CD4-positive, CD25-positive, alpha-beta regulatory T cell (primary cell): ENCODE measurements around the gene KRT35. TPM values are rescaled to one million over a fixed set of nuclear protein-coding genes. Genes with fewer than 3 reads are reported as not detected.

ENCODE experiments used
- ATAC-seq, 2 donors: fragments of 150-1000 bp; cut with Tn5 transposase; one replicate each; pipeline ENCODE4 v1.10.0; 2021; ENCODE audit warnings: low read depth in 2 of 2, moderate number of reproducible peaks in 2 of 2, moderate library complexity in 1 of 2
- DNase-seq, 3 donors: peaks; one replicate each; pipeline versions ENCODE4 v3.0.0 to v3.0.0-alpha.2; 2012 to 2022; ENCODE audit warnings: mixed read lengths in 1 of 3
- H3K27ac ChIP-seq: one replicate; pipeline ENCODE4 v1.7.0; 2013; ENCODE audit warnings: mild to moderate bottlenecking, low read length; ENCODE audit not compliant: insufficient read depth, poor library complexity, severe bottlenecking
- H3K27me3 ChIP-seq: one replicate; pipeline ENCODE4 v1.7.0; 2013; ENCODE audit warnings: low read length; ENCODE audit not compliant: control insufficient read depth, insufficient read depth
- H3K36me3 ChIP-seq: one replicate; pipeline ENCODE4 v1.7.0; 2013; ENCODE audit warnings: mild to moderate bottlenecking, low read length, moderate library complexity; ENCODE audit not compliant: control insufficient read depth, insufficient read depth
- H3K4me1 ChIP-seq: 2 replicates; pipeline ENCODE4 v1.7.0; 2013; ENCODE audit warnings: mild to moderate bottlenecking, low read length; ENCODE audit not compliant: insufficient read depth, control insufficient read depth, poor library complexity, severe bottlenecking
- H3K4me3 ChIP-seq: one replicate; pipeline ENCODE4 v1.7.0; 2013; ENCODE audit warnings: low read depth, mild to moderate bottlenecking, low read length, moderate library complexity
- H3K9me3 ChIP-seq, 2 experiments: 1 replicate in 1 of 2; 2 replicates in 1 of 2; pipeline ENCODE4 v1.7.0; 2013; ENCODE audit warnings: low read length in 2 of 2, mild to moderate bottlenecking in 1 of 2, moderate library complexity in 1 of 2; ENCODE audit not compliant: control insufficient read depth in 2 of 2
- H3K27ac Mint-ChIP-seq, 3 donors: one replicate each; pipeline ENCODE4 v1.8.0; 2020 to 2022; ENCODE audit warnings: mild to moderate bottlenecking in 3 of 3, mixed read lengths in 3 of 3, moderate library complexity in 2 of 3
- H3K27me3 Mint-ChIP-seq: one replicate; pipeline ENCODE4 v1.8.0; 2022; ENCODE audit warnings: mild to moderate bottlenecking, mixed read lengths
- H3K36me3 Mint-ChIP-seq: one replicate; pipeline ENCODE4 v1.8.0; 2020; ENCODE audit warnings: mixed read lengths
- H3K4me1 Mint-ChIP-seq, 4 donors: one replicate each; pipeline ENCODE4 v1.8.0; 2020 to 2022; ENCODE audit warnings: mixed read lengths in 4 of 4, mild to moderate bottlenecking in 1 of 4
- H3K4me3 Mint-ChIP-seq, 4 donors: one replicate each; pipeline ENCODE4 v1.8.0; 2020 to 2022; ENCODE audit warnings: mild to moderate bottlenecking in 4 of 4, mixed read lengths in 4 of 4, moderate library complexity in 3 of 4
- H3K9me3 Mint-ChIP-seq, 7 donors: one replicate each; pipeline ENCODE4 v1.8.0; 2020 to 2022; ENCODE audit warnings: mixed read lengths in 7 of 7, mild to moderate bottlenecking in 3 of 7, moderate library complexity in 2 of 7
- polyA plus RNA-seq, 4 donors: library from polyadenylated mRNA; unstranded; fragments of 300-500 nt; fragmentation: Illumina TruSeq; gene quantifications; one replicate each; pipeline ENCODE4 v1.2.3, GENCODE V29; 2021
- total RNA-seq: library from RNA; stranded (reverse); gene quantifications from one replicate; pipeline ENCODE4 v1.2.3, GENCODE V29; 2022

KRT35 gene
- total and polyA plus RNA-seq, 5 donors from 2014 or later: not detected

DNA sequence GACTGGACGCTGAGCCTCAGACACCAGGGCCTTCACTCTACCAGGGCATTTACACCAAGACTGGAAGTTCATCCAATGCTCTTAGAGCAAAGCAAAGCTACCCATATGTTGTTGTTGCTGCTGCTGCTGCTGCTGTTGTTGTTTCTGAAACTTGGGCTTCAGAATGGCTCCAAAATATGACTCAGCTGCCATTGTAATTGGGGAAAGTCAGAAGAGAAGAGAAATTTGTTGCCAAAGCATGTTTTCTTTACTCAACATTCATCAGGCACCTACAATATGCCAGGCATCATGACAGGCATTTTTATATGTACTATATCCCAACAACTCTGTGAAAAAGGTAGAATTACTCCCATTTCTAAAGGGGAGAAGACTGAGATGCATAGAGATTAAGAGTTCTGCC, 25.7 kb downstream of the KRT35 start:
- peaks cover 2% of the 10 kb centered on the region for H3K27me3 ChIP-seq
- ATAC-seq (no peak), DNase-seq (no peak)
- H3K4me3 Mint-ChIP-seq: no peak overlapping the region
- no peaks in the 10 kb centered on the region for H3K9me3 ChIP-seq
- no peak overlapping the region for H3K4me3 ChIP-seq
- H3K27ac Mint-ChIP-seq: no peak overlapping the region
- no peak overlapping the region for H3K27ac ChIP-seq
- peaks cover 0 to 2% (median 0%) of the 10 kb centered on the region in 7 donors for H3K9me3 Mint-ChIP-seq
- H3K36me3 Mint-ChIP-seq: no peaks in the 10 kb centered on the region
- peaks cover 10% of the 10 kb centered on the region for H3K27me3 Mint-ChIP-seq
- no peaks in the 10 kb centered on the region for H3K4me1 Mint-ChIP-seq
- no peaks in the 10 kb centered on the region for H3K4me1 ChIP-seq
- H3K36me3 ChIP-seq: no peaks in the 10 kb centered on the region

DNA sequence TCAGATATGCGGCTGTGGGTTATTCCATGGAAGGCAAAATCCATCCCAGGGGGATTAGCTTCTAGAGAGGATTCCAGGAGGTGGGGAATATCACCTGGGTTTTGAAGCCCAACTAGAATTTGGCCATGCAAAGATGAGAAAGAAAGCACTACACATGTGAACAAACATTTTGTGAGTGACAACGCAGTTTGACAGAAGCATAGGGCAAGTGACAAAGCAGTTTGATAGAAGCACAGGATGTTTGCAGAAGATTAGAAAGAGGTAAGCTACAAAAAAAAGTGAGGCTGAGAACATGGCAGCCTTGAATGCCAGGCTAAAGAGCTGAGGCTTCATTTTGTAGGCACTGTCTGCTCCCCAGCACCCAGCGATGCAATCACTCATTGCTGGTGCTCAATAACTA, 27.9 kb downstream of the KRT35 start:
- H3K36me3 ChIP-seq: no peaks in the 10 kb centered on the region
- H3K27me3 Mint-ChIP-seq: peaks cover 10% of the 10 kb centered on the region

GRCh38 chr17:41452281-41452680, 28.7 kb downstream of the KRT35 start:
- H3K27me3 ChIP-seq: peaks cover 5% of the 10 kb centered on the region
- no peaks in the 10 kb centered on the region for H3K9me3 ChIP-seq
- H3K27ac ChIP-seq: no peak overlapping the region
- H3K27ac Mint-ChIP-seq: no peak overlapping the region
- H3K9me3 Mint-ChIP-seq: peaks cover 0 to 2% (median 0%) of the 10 kb centered on the region in 7 donors
- H3K27me3 Mint-ChIP-seq: peaks cover 10% of the 10 kb centered on the region
- no peak overlapping the region for H3K4me3 ChIP-seq
- H3K36me3 Mint-ChIP-seq: no peaks in the 10 kb centered on the region
- DNase-seq: no peak
- H3K4me3 Mint-ChIP-seq: no peak overlapping the region
- H3K4me1 ChIP-seq: no peaks in the 10 kb centered on the region
- no peak for ATAC-seq
- no peaks in the 10 kb centered on the region for H3K36me3 ChIP-seq
- H3K4me1 Mint-ChIP-seq: no peaks in the 10 kb centered on the region

More for the DNA sequence above, 27.9 kb downstream of the KRT35 start:
- Mint-ChIP-seq H3K4me3 (no peak overlapping the region), H3K36me3 (no peaks in the 10 kb centered on the region), H3K9me3 (peaks cover 0 to 2% (median 0%) of the 10 kb centered on the region in 7 donors), H3K4me1 (no peaks in the 10 kb centered on the region), H3K27ac (no peak overlapping the region)
- Histone ChIP-seq H3K9me3 (no peaks in the 10 kb centered on the region), H3K4me1 (no peaks in the 10 kb centered on the region), H3K4me3 (no peak overlapping the region), H3K27ac (no peak overlapping the region), H3K27me3 (peaks cover 5% of the 10 kb centered on the region)
- DNase-seq (no peak), ATAC-seq (no peak)

GRCh38 chr17:41451154-41451728, 29.7 kb downstream of the KRT35 start:
- H3K36me3 Mint-ChIP-seq: no peaks in the 10 kb centered on the region
- Histone ChIP-seq H3K36me3 (no peaks in the 10 kb centered on the region), H3K9me3 (no peaks in the 10 kb centered on the region), H3K4me1 (no peaks in the 10 kb centered on the region), H3K27ac (no peak overlapping the region), H3K4me3 (no peak overlapping the region), H3K27me3 (peaks cover 5% of the 10 kb centered on the region)
- peaks cover 13% of the 10 kb centered on the region for H3K27me3 Mint-ChIP-seq
- ATAC-seq (no peak), DNase-seq (no peak)
- no peak overlapping the region for H3K4me3 Mint-ChIP-seq
- peak overlapping the region in 1 of 3 donors; percentile 16 for H3K27ac Mint-ChIP-seq
- peaks cover 0 to 2% (median 0%) of the 10 kb centered on the region in 7 donors for H3K9me3 Mint-ChIP-seq
- H3K4me1 Mint-ChIP-seq: no peaks in the 10 kb centered on the region

DNA sequence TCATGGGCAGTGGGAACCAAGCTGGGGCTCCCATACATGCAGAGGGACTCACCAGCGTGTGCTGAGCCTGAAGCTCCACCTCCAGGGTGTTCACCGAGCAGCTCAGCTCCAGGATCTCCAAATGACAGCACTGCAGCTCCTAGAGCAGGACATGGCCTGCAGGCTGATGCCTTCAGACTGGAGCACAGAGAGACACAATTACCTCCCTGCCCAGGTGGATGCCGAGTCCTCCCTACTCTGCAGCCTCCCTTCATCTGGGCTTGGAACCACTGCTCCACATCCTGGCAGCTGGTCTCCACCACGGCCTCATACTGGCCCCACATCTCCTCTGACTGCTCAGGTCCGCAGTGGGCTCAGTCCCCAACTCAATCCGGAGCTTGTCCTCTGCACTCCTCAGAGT, 31.9 kb downstream of the KRT35 start:
- Mint-ChIP-seq H3K36me3 (no peaks in the 10 kb centered on the region), H3K9me3 (peaks cover 0 to 2% (median 0%) of the 10 kb centered on the region in 7 donors), H3K27me3 (peaks cover 13% of the 10 kb centered on the region), H3K4me1 (no peaks in the 10 kb centered on the region), H3K4me3 (no peak overlapping the region), H3K27ac (peak overlapping the region in 1 of 3 donors; percentile 31)
- ATAC-seq (no peak), DNase-seq (no peak)
- Histone ChIP-seq H3K4me3 (no peak overlapping the region), H3K27ac (no peak overlapping the region), H3K27me3 (peaks cover 9% of the 10 kb centered on the region), H3K36me3 (no peaks in the 10 kb centered on the region), H3K9me3 (no peaks in the 10 kb centered on the region), H3K4me1 (no peaks in the 10 kb centered on the region)

- H3K27me3 Mint-ChIP-seq: peaks cover 13% of the 10 kb centered on the region
- H3K27ac Mint-ChIP-seq: no peak overlapping the region
- no peaks in the 10 kb centered on the region for H3K36me3 ChIP-seq
- DNase-seq: no peak
- no peak overlapping the region for H3K4me3 Mint-ChIP-seq
- no peaks in the 10 kb centered on the region for H3K4me1 ChIP-seq
- peaks cover 0 to 2% (median 0%) of the 10 kb centered on the region in 7 donors for H3K9me3 Mint-ChIP-seq
- H3K9me3 ChIP-seq: no peaks in the 10 kb centered on the region
- H3K27ac ChIP-seq: no peak overlapping the region
- ATAC-seq: no peak
- no peaks in the 10 kb centered on the region for H3K36me3 Mint-ChIP-seq
- H3K27me3 ChIP-seq: peaks cover 10% of the 10 kb centered on the region
- H3K4me1 Mint-ChIP-seq: no peaks in the 10 kb centered on the region
- H3K4me3 ChIP-seq: no peak overlapping the region
These were observed 32.4 kb downstream of the KRT35 start for GRCh38 chr17:41448506-41448905.

- Mint-ChIP-seq H3K9me3 (no peaks in the 10 kb centered on the region), H3K27me3 (peaks cover 18% of the 10 kb centered on the region), H3K4me1 (no peaks in the 10 kb centered on the region), H3K4me3 (no peak overlapping the region), H3K36me3 (no peaks in the 10 kb centered on the region), H3K27ac (no peak overlapping the region)
- no peaks in the 10 kb centered on the region for H3K36me3 ChIP-seq
- ATAC-seq (no peak), DNase-seq (no peak)
- H3K27ac ChIP-seq: no peak overlapping the region
- no peak overlapping the region for H3K4me3 ChIP-seq
- H3K27me3 ChIP-seq: peaks cover 17% of the 10 kb centered on the region
- no peaks in the 10 kb centered on the region for H3K4me1 ChIP-seq
- no peaks in the 10 kb centered on the region for H3K9me3 ChIP-seq
These were observed 34.1 kb downstream of the KRT35 start for GRCh38 chr17:41446806-41447205.

DNA sequence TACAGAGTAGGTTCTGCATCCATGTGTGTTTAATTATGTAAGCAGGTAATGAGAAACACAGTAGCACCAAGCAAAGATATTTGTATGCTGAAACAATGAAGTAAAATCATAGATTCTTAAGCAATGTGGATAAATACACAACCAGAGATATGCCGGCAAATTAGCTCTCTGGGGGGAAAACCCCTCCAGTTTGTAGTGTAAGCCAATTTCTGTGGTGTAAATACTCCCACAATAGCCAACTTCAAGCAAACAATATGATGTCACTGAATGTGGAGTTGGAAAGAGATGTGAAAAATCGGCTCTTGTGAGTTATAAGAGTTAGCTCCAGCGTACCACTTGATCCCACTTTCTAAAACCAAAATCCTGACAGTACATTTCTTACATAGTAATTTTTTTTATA, 36.3 kb downstream of the KRT35 start:
- DNase-seq: no peak
- Mint-ChIP-seq H3K4me3 (no peak overlapping the region), H3K36me3 (no peaks in the 10 kb centered on the region), H3K4me1 (no peaks in the 10 kb centered on the region), H3K27ac (no peak overlapping the region), H3K9me3 (peaks cover 0 to 3% (median 0%) of the 10 kb centered on the region in 7 donors), H3K27me3 (peaks cover 15% of the 10 kb centered on the region)
- H3K36me3 ChIP-seq: no peaks in the 10 kb centered on the region
- ATAC-seq: no peak
- H3K9me3 ChIP-seq: no peaks in the 10 kb centered on the region
- peaks cover 20% of the 10 kb centered on the region for H3K27me3 ChIP-seq
- H3K4me1 ChIP-seq: no peaks in the 10 kb centered on the region
- no peak overlapping the region for H3K27ac ChIP-seq
- H3K4me3 ChIP-seq: no peak overlapping the region
